ENCODE data around the gene SPON1.

Gene SPON1

GRCh38 chr11:14254533-14255237 is 292.2 kb downstream of the SPON1 start:
- in situ Hi-C loops (cut with MboI; ENCODE audit: low sequenced_read_pairs, unreplicated experiment), result no loop called here
- DNase-seq (ENCODE audit: low spot score), result no peak
- TF ChIP-seq CTCF (IDR thresholded peaks at IDR 0.05; ENCODE audit: borderline replicate concordance, control extremely low read depth, extremely low read depth, insufficient read depth, missing control alignments), result no peak

- in situ Hi-C loops (cut with MboI; ENCODE audit: low sequenced_read_pairs, unreplicated experiment), result no loop called here
- TF ChIP-seq CTCF (IDR thresholded peaks at IDR 0.05; ENCODE audit: borderline replicate concordance, control extremely low read depth, extremely low read depth, insufficient read depth, missing control alignments), result no peak
These were observed 292.7 kb downstream of the SPON1 start for GRCh38 chr11:14255238-14255534.

GRCh38 chr11:14258221-14258935 is 295.9 kb downstream of the SPON1 start:
- in situ Hi-C loops (cut with MboI; ENCODE audit: low sequenced_read_pairs, unreplicated experiment), result no loop called here
- no peak for DNase-seq (ENCODE audit: low spot score)
- no peak for TF ChIP-seq CTCF (IDR thresholded peaks at IDR 0.05; ENCODE audit: borderline replicate concordance, control extremely low read depth, extremely low read depth, insufficient read depth, missing control alignments)

More at GRCh38 chr11:14255238-14255534, 292.7 kb downstream of the SPON1 start:
- DNase-seq (ENCODE audit: low spot score), result no peak

- no peak for DNase-seq (ENCODE audit: low spot score)
- no peak for TF ChIP-seq CTCF (IDR thresholded peaks at IDR 0.05; ENCODE audit: borderline replicate concordance, control extremely low read depth, extremely low read depth, insufficient read depth, missing control alignments)
- in situ Hi-C loops (cut with MboI; ENCODE audit: low sequenced_read_pairs, unreplicated experiment), result no loop called here
These were observed 296.8 kb downstream of the SPON1 start for GRCh38 chr11:14259186-14259784.

- TF ChIP-seq CTCF (IDR thresholded peaks at IDR 0.05; ENCODE audit: borderline replicate concordance, control extremely low read depth, extremely low read depth, insufficient read depth, missing control alignments), result no peak
- DNase-seq (ENCODE audit: low spot score), result no peak
- in situ Hi-C loops (cut with MboI; ENCODE audit: low sequenced_read_pairs, unreplicated experiment), result no loop called here
These were observed 297.4 kb downstream of the SPON1 start for GRCh38 chr11:14259878-14260277.

- TF ChIP-seq CTCF (IDR thresholded peaks at IDR 0.05; ENCODE audit: borderline replicate concordance, control extremely low read depth, extremely low read depth, insufficient read depth, missing control alignments), result no peak
- in situ Hi-C loops (cut with MboI; ENCODE audit: low sequenced_read_pairs, unreplicated experiment), result no loop called here
- no peak for DNase-seq (ENCODE audit: low spot score)
These were observed 298.5 kb downstream of the SPON1 start for GRCh38 chr11:14261066-14261465.

All from GM13976 (cell line).